Hepatic stellate cell (primary cell): Measurements from ENCODE around the gene SLC27A5.
A peak's percentile ranks its signal among the peaks of the same experiment; 100 is the strongest.
"Not testable (repeated sequence)": the region's sequence is repeated elsewhere in the genome, so short reads cannot be mapped to it uniquely, and the experiment has no call there.

Experiments
- DNase-seq: peaks from one replicate; pipeline ENCODE4 v3.0.0; 2011; ENCODE audit warnings: low spot score

SLC27A5 gene

DNA sequence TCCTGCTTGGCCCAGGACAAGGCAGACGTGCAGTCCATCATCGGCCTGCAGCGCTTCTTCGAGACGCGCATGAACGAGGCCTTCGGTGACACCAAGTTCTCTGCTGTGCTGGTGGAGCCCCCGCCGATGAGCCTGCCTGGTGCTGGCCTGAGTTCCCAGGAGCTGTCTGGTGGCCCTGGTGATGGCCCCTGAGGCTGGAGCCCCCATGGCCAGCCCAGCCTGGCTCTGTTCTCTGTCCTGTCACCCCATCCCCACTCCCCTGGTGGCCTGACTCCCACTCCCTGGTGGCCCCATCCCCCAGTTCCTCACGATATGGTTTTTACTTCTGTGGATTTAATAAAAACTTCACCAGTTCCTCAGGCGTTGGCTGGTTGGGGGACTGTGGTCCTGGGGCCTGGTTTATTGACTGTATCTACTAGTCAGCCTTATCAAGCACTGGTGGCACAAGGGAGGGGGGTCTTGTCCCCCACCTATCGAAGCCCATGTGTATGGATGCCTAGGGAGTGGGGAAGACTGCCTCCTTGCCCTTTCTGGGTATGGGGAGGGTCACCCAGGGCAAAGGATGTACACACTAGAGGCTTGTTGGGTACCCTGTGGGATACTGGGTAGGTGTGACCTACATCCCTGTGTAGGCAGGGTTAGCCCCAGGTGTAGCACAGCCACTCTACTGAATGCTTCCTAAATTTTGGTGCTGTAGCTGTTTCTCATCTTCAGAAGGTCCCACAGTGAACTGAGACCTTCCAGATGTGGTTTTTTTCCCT lies 38.8 kb upstream of the SLC27A5 start:
- DNase-seq, result no peak

DNA sequence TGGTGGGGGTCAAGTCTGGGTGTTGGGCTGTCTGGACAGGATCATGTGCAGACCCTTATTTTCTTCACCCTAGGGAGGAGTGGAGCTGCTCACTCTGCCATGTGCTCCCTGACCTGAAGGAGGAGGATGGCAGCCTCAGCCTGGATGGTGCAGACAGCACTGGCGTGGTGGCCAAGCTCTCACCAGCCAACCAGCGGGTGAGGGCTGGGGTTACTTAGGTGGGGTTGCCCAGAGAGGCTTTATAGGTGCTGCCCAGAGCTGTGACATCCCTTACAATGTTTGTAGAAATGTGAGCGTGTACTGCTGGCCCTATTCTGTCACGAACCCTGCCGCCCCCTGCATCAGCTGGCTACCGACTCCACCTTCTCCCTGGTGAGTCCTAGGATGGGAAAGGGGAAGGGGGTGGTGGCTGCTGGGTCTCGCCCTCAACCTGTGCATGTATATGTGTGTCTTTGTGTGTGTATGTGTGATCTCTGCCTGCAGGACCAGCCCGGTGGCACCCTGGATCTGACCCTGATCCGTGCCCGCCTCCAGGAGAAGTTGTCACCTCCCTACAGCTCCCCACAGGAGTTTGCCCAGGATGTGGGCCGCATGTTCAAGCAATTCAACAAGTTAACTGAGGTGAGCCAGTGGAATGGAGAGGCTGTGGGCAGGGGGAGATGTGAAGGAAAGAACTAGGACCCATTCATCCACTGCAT lies 38.0 kb upstream of the SLC27A5 start:
- DNase-seq, result no peak

GRCh38 chr19:58548859-58549663 lies 37.3 kb upstream of the SLC27A5 start:
- DNase-seq, result no peak

DNA sequence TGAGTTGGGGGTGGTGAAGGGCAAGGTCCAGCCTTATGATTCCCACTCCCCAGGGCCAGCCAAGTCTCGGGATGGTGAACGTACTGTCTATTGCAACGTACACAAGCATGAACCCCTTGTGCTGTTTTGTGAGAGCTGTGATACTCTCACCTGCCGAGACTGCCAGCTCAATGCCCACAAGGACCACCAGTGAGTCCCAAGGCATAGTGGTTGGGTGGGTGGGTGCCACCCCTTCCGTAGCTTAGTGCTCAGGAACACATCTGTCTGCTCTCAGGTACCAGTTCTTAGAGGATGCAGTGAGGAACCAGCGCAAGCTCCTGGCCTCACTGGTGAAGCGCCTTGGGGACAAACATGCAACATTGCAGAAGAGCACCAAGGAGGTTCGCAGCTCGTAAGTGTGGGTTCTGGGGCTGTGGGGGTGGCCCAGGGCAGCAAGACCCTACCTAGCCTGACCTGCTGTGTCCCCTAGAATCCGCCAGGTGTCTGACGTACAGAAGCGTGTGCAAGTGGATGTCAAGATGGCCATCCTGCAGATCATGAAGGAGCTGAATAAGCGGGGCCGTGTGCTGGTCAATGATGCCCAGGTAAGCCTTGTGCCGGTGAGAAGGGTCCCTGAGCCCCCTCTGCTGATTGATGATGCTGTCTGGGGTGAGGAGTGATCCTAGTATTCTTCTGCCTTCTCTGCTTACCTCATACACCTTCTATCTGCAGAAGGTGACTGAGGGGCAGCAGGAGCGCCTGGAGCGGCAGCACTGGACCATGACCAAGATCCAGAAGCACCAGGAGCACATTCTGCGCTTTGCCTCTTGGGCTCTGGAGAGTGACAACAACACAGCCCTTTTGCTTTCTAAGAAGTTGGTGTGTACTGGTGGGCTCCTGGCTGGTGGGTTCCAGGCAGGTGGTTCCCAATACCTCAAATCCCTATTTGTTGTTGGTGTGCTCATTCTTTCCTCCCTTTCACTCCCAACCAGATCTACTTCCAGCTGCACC lies 35.8 kb upstream of the SLC27A5 start:
- no peak for DNase-seq

DNA sequence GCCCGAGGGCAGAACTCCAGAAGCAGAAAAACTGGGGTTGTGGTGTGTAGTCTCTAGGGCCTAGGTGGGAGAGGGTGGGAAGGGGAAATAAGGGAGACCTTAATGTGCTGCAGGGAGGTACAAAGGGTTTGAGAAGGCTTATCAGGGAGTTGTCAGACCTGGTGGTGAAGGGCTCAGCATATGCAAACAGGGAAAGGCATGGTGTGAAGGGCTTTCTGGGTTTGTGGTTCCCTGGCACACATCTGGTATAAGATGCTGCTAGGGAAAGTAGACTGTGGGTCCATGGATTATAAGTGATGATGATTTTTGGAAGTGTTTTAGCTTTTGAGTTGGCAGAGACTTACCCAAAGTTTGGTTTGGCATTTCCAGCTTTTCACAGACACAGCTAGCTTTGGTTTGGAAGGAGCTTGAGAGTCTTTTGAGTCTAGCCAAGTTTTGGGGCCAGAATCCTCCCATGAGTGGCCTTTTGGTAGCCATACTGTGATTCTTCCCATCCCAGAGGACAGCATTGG lies 34.3 kb upstream of the SLC27A5 start:
- no peak for DNase-seq

GRCh38 chr19:58545286-58546018 lies 33.7 kb upstream of the SLC27A5 start:
- DNase-seq, result no peak

GRCh38 chr19:58544591-58545285 lies 32.9 kb upstream of the SLC27A5 start:
- peak; percentile 88 for DNase-seq

GRCh38 chr19:58543826-58544590 lies 32.2 kb upstream of the SLC27A5 start, which contains the start of gene TRIM28:
TSS of gene TRIM28 (plus strand) at chr19:58544064. CDS start at chr19:58544758, 694 bp downstream.
- peak; percentile 100 for DNase-seq

GRCh38 chr19:58542641-58543372 lies 31.0 kb upstream of the SLC27A5 start:
- not testable (repeated sequence) for DNase-seq

- not testable (repeated sequence) for DNase-seq
These were observed 27.4 kb upstream of the SLC27A5 start for GRCh38 chr19:58539169-58539559.

DNA sequence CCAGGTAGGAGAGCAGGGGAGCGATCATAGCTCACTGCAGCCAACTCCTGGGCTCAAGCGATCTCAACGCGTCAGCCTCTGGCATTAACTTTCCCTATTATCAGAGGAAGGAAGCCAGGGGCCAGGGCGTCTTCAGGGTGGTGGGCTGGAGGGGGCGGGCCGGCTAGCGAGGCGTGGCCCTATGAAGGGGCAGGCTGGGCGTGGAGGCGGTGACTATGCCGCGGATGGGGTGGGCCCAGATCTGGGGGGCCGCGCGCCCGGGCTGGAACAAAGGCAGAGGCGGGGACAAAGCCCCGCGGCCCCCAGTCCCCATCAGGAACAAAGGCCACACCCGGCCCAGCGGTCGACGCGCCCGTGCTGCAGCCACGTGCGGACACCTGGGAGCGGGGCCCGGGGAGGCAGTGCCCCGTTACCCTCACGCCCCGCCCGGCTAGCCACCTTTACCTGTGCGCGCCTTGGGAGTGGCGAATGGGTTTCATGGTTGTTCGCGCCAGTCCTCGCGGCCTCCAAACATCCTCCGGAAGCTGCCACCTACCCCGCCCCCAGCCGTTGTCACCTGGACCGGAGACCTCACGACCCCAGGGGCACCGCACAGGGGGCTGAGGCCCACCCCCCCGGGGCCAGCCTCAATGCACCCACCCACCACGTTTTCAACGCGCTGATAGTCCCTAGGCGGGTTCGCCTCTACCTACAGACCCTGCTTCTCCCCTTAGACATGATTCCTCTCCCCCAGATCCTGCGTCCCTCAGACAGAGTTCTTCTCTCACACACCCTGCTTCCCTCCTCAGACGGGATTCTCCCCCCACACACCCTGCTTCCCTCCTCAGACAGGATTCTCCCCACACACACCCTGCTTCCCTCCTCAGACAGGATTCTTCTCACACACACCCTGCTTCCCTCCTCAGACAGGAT lies 26.7 kb upstream of the SLC27A5 start:
- DNase-seq, result no peak

DNA sequence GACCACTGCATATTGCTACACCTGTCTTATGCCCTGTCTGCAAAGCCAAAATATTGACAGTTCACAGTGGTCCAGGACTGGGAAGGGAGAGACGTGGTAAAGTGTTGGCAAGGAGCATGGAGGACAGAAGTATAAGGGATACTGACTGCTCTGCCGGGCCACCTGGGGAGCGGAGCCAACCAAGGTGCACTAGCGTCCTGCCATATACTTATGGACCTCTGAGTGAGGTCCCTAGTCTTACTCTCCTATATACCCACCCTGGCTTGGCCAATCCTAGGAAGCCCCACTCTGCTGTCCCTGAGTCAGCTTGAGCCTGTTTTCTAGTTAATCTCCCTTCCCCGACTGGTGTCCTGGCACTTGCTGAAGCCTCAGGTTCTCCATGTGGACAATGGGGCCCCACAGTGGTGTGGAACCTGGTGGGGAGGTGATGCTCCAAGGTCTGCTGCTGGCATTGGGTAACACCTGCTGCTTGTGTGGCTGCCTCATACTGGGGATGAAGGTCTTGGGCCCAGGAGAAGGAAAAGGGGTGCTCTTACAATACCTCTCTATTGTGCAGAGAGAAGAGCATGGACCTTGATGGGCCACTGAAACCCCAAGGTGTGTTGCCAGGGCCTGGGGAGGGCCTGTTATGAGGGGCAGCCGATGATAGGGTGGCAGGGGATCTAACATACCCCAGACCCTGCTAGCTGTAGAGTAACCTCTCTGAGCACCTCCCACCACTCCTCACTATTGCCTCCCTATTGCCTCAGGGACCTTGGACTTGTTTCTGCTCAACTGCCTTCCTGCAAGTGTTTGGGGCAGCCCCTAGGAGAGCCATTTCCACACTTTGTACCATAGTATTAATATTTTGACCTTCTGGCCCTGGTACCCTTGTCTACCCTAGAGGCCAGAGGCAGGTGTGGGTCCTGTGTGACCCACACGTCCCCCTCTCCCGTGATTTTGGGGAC lies 25.3 kb upstream of the SLC27A5 start:
- DNase-seq, result no peak

DNA sequence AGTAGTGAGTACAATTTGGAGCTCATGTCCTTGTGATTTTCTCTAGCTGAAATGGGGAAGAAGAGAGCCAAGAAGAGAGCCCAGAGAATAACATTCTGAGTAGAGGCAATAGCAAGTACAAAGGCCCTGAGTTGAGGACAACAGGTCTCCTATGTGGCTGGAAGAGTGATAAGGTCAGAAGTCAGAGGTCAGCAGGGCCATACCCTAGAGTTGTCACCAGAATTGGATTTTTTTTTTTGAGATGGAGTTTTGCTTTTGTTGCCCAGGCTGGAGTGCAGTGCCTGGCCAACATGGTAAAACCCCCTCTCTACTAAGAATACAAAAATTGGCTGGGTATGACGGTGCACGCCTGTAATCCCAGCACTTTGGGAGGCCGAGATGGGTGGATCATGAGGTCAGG lies 24.1 kb upstream of the SLC27A5 start:
- DNase-seq, result no peak

GRCh38 chr19:58531034-58531840 lies 19.4 kb upstream of the SLC27A5 start:
- no peak for DNase-seq

DNA sequence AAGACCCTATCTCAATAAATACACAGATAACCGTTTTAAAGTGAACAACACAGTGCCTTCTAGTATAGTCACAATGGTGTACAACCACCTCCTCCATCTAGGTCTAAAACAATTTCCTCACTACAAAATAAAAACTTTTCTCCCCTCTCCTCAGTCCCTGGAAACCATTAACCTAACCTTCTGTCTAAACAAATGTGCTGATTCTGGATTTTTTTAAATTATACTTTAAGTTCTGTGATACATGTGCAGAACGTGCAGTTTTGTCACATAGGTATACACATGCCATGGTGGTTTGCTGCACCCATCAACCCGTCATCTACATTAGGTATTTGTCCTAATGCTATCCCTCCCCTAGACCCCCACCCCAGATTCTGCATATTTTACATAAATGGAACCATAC lies 17.6 kb upstream of the SLC27A5 start:
- no peak for DNase-seq
